Gastroesophageal sphincter (tissue), 4 donors: Measurements from ENCODE around the gene PDE8A. TPM values are rescaled to one million over a fixed set of nuclear protein-coding genes. Genes with fewer than 3 reads are reported as not detected.

Experiments used
- ATAC-seq: fragments of 150-250 bp; one replicate; pipeline ENCODE4 v1.9.1; 2016; ENCODE audit warnings: mild to moderate bottlenecking, moderate library complexity
- H3K27ac ChIP-seq, 4 donors: fragments of 200-600 bp; sonication (generic) in 3 of 4; 1 replicate in 3 of 4; 2 replicates in 1 of 4; pipeline ENCODE4 v1.5.1; 2016 to 2019
- H3K27me3 ChIP-seq: fragments of 200-600 bp; sonication (generic); one replicate; pipeline ENCODE4 v1.5.1; 2019
- H3K36me3 ChIP-seq, 2 donors: fragments of 200-600 bp; sonication (generic); one replicate each; pipeline ENCODE4 v1.5.1; 2019; ENCODE audit warnings: control low read depth in 1 of 2
- H3K4me1 ChIP-seq, 3 donors: fragments of 200-600 bp; sonication (generic); 1 replicate in 2 of 3; 2 replicates in 1 of 3; pipeline ENCODE4 v1.5.1; 2016 to 2019; ENCODE audit warnings: control low read depth in 2 of 3
- H3K4me3 ChIP-seq, 2 donors: fragments of 200-600 bp; sonication (generic); one replicate each; pipeline ENCODE4 v1.5.1; 2019; ENCODE audit warnings: mild to moderate bottlenecking in 1 of 2, moderate library complexity in 1 of 2
- H3K9me3 ChIP-seq, 3 donors: fragments of 200-600 bp; sonication (generic); one replicate each; pipeline ENCODE4 v1.5.1; 2017 to 2019; ENCODE audit warnings: control low read depth in 2 of 3
- EP300 ChIP-seq: sonication (generic); formaldehyde crosslinking; IDR thresholded peaks from one replicate; pipeline ENCODE4 v1.6.1; 2017; ENCODE audit warnings: antibody characterized with exemption, mild to moderate bottlenecking
- POLR2A ChIP-seq, 2 donors: fragments of 450-650 bp; IDR thresholded peaks; one replicate each; pipeline ENCODE4 v1.6.1; 2017; ENCODE audit warnings: antibody characterized with exemption in 2 of 2, mild to moderate bottlenecking in 2 of 2, moderate library complexity in 1 of 2
- POLR2AphosphoS5 ChIP-seq: sonication (generic); formaldehyde crosslinking; IDR thresholded peaks from one replicate; pipeline ENCODE4 v1.6.1; 2017; ENCODE audit warnings: antibody characterized with exemption
- WGBS, 2 donors: methylation state at CpG; one replicate each; pipeline ENCODE4 v1.1.5; 2018; ENCODE audit warnings: low coverage in 1 of 2; 5-methylcytosine and 5-hydroxymethylcytosine counted together
- total RNA-seq, 4 donors: library from RNA; depleted of rRNA; stranded (reverse); fragments of >200 nt; gene quantifications; one replicate each; pipeline ENCODE4 v1.1.0, GENCODE V29; 2016
- TF ChIP-seq, protein P1 (sequence below), 4 experiments: fragments of 200-600 bp in 2 of 4; fragments of 450-650 bp in 2 of 4; sonication (generic) in 1 of 4; IDR thresholded peaks; one replicate each; pipeline ENCODE4 v1.5.1; 2017 to 2019; ENCODE audit warnings: antibody characterized with exemption in 4 of 4, mild to moderate bottlenecking in 2 of 4, moderate library complexity in 2 of 4

PDE8A gene
- total RNA-seq, 4 donors from 2014 or later = 34.6 to 73.2 (median 56.2) TPM

- no peak overlapping the region for H3K27ac ChIP-seq
- peaks cover 0 to 65% (median 25%) of the 10 kb centered on the region in 3 donors for H3K4me1 ChIP-seq
- H3K4me3 ChIP-seq = no peak overlapping the region
- H3K27me3 ChIP-seq = no peaks in the 10 kb centered on the region
- H3K36me3 ChIP-seq = no peaks in the 10 kb centered on the region
- no peaks in the 10 kb centered on the region for H3K9me3 ChIP-seq
- TF ChIP-seq POLR2AphosphoS5 = no peak
- TF ChIP-seq EP300 = no peak
- TF ChIP-seq POLR2A (IDR thresholded peaks at IDR 0.05) = no peak
- TF ChIP-seq, protein P1, sequence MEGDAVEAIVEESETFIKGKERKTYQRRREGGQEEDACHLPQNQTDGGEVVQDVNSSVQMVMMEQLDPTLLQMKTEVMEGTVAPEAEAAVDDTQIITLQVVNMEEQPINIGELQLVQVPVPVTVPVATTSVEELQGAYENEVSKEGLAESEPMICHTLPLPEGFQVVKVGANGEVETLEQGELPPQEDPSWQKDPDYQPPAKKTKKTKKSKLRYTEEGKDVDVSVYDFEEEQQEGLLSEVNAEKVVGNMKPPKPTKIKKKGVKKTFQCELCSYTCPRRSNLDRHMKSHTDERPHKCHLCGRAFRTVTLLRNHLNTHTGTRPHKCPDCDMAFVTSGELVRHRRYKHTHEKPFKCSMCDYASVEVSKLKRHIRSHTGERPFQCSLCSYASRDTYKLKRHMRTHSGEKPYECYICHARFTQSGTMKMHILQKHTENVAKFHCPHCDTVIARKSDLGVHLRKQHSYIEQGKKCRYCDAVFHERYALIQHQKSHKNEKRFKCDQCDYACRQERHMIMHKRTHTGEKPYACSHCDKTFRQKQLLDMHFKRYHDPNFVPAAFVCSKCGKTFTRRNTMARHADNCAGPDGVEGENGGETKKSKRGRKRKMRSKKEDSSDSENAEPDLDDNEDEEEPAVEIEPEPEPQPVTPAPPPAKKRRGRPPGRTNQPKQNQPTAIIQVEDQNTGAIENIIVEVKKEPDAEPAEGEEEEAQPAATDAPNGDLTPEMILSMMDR (IDR thresholded peaks at IDR 0.05) = no peak
- WGBS, 2 donors = 88 to 96% methylated on average over 5 of the region's 5 CpGs
- no peak for ATAC-seq
Measured at GRCh38 chr15:85034276-85034675, 52.6 kb downstream of the PDE8A start.

- H3K36me3 ChIP-seq = no peaks in the 10 kb centered on the region
- H3K4me3 ChIP-seq = no peak overlapping the region
- no peaks in the 10 kb centered on the region for H3K27me3 ChIP-seq
- TF ChIP-seq POLR2AphosphoS5 (no peak), EP300 (no peak), POLR2A (IDR thresholded peaks at IDR 0.05) (no peak)
- TF ChIP-seq, protein P1 (IDR thresholded peaks at IDR 0.05) = no peak
- no peak overlapping the region for H3K27ac ChIP-seq
- H3K9me3 ChIP-seq = no peaks in the 10 kb centered on the region
- ATAC-seq = no peak
- peaks cover 0 to 51% (median 18%) of the 10 kb centered on the region in 3 donors for H3K4me1 ChIP-seq
Measured at GRCh38 chr15:85035980-85036379, 54.3 kb downstream of the PDE8A start.

GRCh38 chr15:85036716-85037115, 55.1 kb downstream of the PDE8A start:
- TF ChIP-seq, protein P1 (IDR thresholded peaks at IDR 0.05) = no peak
- TF ChIP-seq POLR2AphosphoS5 (no peak), EP300 (no peak), POLR2A (IDR thresholded peaks at IDR 0.05) (no peak)
- H3K4me1 ChIP-seq = peaks cover 0 to 43% (median 18%) of the 10 kb centered on the region in 3 donors
- H3K27me3 ChIP-seq = no peaks in the 10 kb centered on the region
- H3K9me3 ChIP-seq = no peaks in the 10 kb centered on the region
- H3K36me3 ChIP-seq = no peaks in the 10 kb centered on the region
- H3K27ac ChIP-seq = no peak overlapping the region
- 50 to 72% methylated on average over 1 to 3 of the region's 3 CpGs for WGBS, 2 donors
- no peak for ATAC-seq
- no peak overlapping the region for H3K4me3 ChIP-seq

GRCh38 chr15:85037641-85038040, 56.0 kb downstream of the PDE8A start:
- ATAC-seq = no peak
- Histone ChIP-seq H3K4me1 (peaks cover 0 to 34% (median 17%) of the 10 kb centered on the region in 3 donors), H3K27me3 (no peaks in the 10 kb centered on the region), H3K4me3 (no peak overlapping the region), H3K36me3 (no peaks in the 10 kb centered on the region), H3K27ac (no peak overlapping the region), H3K9me3 (no peaks in the 10 kb centered on the region)
- 76 to 87% methylated on average over 2 of the region's 2 CpGs for WGBS, 2 donors
- TF ChIP-seq POLR2A (IDR thresholded peaks at IDR 0.05) (no peak), EP300 (no peak), POLR2AphosphoS5 (no peak)
- TF ChIP-seq, protein P1 (IDR thresholded peaks at IDR 0.05) = no peak

- TF ChIP-seq POLR2AphosphoS5 (no peak), EP300 (no peak)
- TF ChIP-seq, protein P1 (IDR thresholded peaks at IDR 0.05) = no peak
- Histone ChIP-seq H3K4me1 (peaks cover 0 to 35% (median 3%) of the 10 kb centered on the region in 3 donors), H3K27me3 (no peaks in the 10 kb centered on the region), H3K27ac (no peak overlapping the region), H3K4me3 (no peak overlapping the region), H3K9me3 (no peaks in the 10 kb centered on the region), H3K36me3 (no peaks in the 10 kb centered on the region)
- ATAC-seq = no peak
- 70 to 89% methylated on average over 3 to 5 of the region's 5 CpGs for whole genome bisulfite sequencing, 2 donors
Measured at GRCh38 chr15:85041230-85041629, 59.6 kb downstream of the PDE8A start.
